K562 (cell line): ENCODE data around the gene CSDE1. TPM values are rescaled to one million over a fixed set of nuclear protein-coding genes. Genes with fewer than 3 reads are reported as not detected.

ENCODE experiments used
- ATF4 ChIP-seq: fragments of 450-650 bp; formaldehyde crosslinking; IDR thresholded peaks from 2 replicates; pipeline ENCODE4 v1.4.0; 2022; ENCODE audit warnings: mild to moderate bottlenecking, moderate library complexity
- CEBPB ChIP-seq: fragments of 450-650 bp; IDR thresholded peaks from 2 replicates; pipeline ENCODE4 v1.6.1; 2016; ENCODE audit warnings: missing genetic modification characterization, missing compliant biosample characterization
- FUS ChIP-seq: fragments of 200-400 bp; formaldehyde crosslinking; optimal IDR thresholded peaks from 2 replicates; pipeline ENCODE3; 2017; ENCODE audit warnings: low read depth, low read length
- GTF2F1 ChIP-seq: IDR thresholded peaks from 2 replicates; pipeline ENCODE4 v1.6.1; 2011; ENCODE audit warnings: low read depth, low read length, improper control_type of control experiment
- KLF6 ChIP-seq: fragments of 250-450 bp; sonication (Bioruptor Pico); IDR thresholded peaks from 2 replicates; pipeline ENCODE4 v1.4.0; 2020; ENCODE audit warnings: mild to moderate bottlenecking, moderate library complexity, borderline replicate concordance
- MAZ ChIP-seq, 2 experiments: fragments of 450-650 bp in 1 of 2; sonication (generic) in 1 of 2; formaldehyde crosslinking; IDR thresholded peaks in 1 of 2; conservative IDR thresholded peaks in 1 of 2; 2 replicates each; pipeline versions ENCODE4 v1.4.0 to v1.5.0; 2020; ENCODE audit warnings: mild to moderate bottlenecking in 1 of 2, missing genetic modification reagents in 1 of 2
- OTX1 ChIP-seq: fragments of 450-650 bp; formaldehyde crosslinking; IDR thresholded peaks from 2 replicates; pipeline ENCODE4 v1.4.0; 2022; ENCODE audit warnings: mild to moderate bottlenecking
- PCBP2 ChIP-seq: fragments of 200-400 bp; formaldehyde crosslinking; IDR thresholded peaks from 2 replicates; pipeline ENCODE4 v1.6.1; 2018; ENCODE audit warnings: low read length, low read depth, mild to moderate bottlenecking, moderate library complexity; ENCODE audit not compliant: poor library complexity, severe bottlenecking
- PHF20 ChIP-seq: fragments of 450-650 bp; IDR thresholded peaks from 2 replicates; pipeline ENCODE4 v1.6.1; 2018; ENCODE audit not compliant: partially characterized antibody
- PHTF2 ChIP-seq: fragments of 250-450 bp; sonication (Bioruptor Pico); IDR thresholded peaks from 2 replicates; pipeline ENCODE4 v1.5.0; 2021; ENCODE audit warnings: mild to moderate bottlenecking
- SRSF3 ChIP-seq: fragments of 200-400 bp; formaldehyde crosslinking; IDR thresholded peaks from 2 replicates; pipeline ENCODE4 v1.6.1; 2016; ENCODE audit warnings: mild to moderate bottlenecking, low read length, moderate library complexity; ENCODE audit not compliant: insufficient read depth
- TAL1 ChIP-seq: fragments of 450-650 bp; IDR thresholded peaks from 2 replicates; pipeline ENCODE4 v1.6.1; 2016; ENCODE audit warnings: mild to moderate bottlenecking
- TRIM24 ChIP-seq, 2 experiments: fragments of 450-650 bp; IDR thresholded peaks; 2 replicates each; pipeline ENCODE4 v1.6.1; 2016
- U2AF1 ChIP-seq: fragments of 200-400 bp; formaldehyde crosslinking; optimal IDR thresholded peaks from 2 replicates; pipeline ENCODE3; 2017; ENCODE audit warnings: mild to moderate bottlenecking, low read depth, low read length, moderate library complexity
- ZBTB7A ChIP-seq: IDR thresholded peaks from 2 replicates; pipeline ENCODE4 v1.6.1; 2011; ENCODE audit warnings: low read depth, mild to moderate bottlenecking, low read length, moderate library complexity, borderline replicate concordance; ENCODE audit not compliant: control insufficient read depth
- ZNF184 ChIP-seq: sonication (generic); formaldehyde crosslinking; IDR thresholded peaks from 2 replicates; pipeline ENCODE4 v1.5.0; 2020; ENCODE audit warnings: missing genetic modification reagents
- ZNF436 ChIP-seq: fragments of 250-450, 450-650 bp; sonication (Bioruptor Pico); formaldehyde crosslinking; IDR thresholded peaks from 2 replicates; pipeline ENCODE4 v1.7.0; 2020; ENCODE audit warnings: mild to moderate bottlenecking
- ZNF740 ChIP-seq, 3 experiments: fragments of 200-800 bp in 1 of 3; sonication (Bioruptor generic) in 1 of 3; sonication (generic) in 1 of 3; formaldehyde crosslinking in 1 of 3; IDR thresholded peaks; 2 replicates each; pipeline versions ENCODE4 v1.6.1 to v1.8.0; 2016 to 2022; ENCODE audit warnings: mild to moderate bottlenecking in 2 of 3, missing compliant biosample characterization in 2 of 3, missing genetic modification characterization in 2 of 3, missing genetic modification reagents in 1 of 3
- polyA plus RNA-seq, 8 experiments: library from polyadenylated mRNA; depleted of rRNA in 4 of 8; stranded (reverse) in 5 of 8; unstranded in 3 of 8; fragments of >200 nt; fragmentation: Nextera tagmentation in 2 of 8; fragmentation: Illumina TruSeq in 1 of 8; extraction: Ambion mirVana in 2 of 8; extraction: Trizol in 1 of 8; gene quantifications; 2 replicates each; pipeline versions ENCODE4 v1.2.1 to v1.2.3, GENCODE V29; 2011 to 2014; ENCODE audit warnings: inconsistent platforms in 1 of 8, missing spikeins in 1 of 8
- total RNA-seq, 7 experiments: library from RNA; depleted of rRNA in 6 of 7; stranded (reverse); fragments of >200 nt in 6 of 7; fragmentation: Illumina TruSeq in 2 of 7; extraction: Trizol in 2 of 7; gene quantifications; 2 replicates each; pipeline versions ENCODE4 v1.2.1 to v1.2.3, GENCODE V29; 2011 to 2021; ENCODE audit warnings: low replicate concordance in 1 of 7
- TF ChIP-seq, protein P1 (sequence below): fragments of 450-650 bp; formaldehyde crosslinking; IDR thresholded peaks from 2 replicates; pipeline ENCODE4 v1.4.0; 2022; ENCODE audit warnings: missing genetic modification characterization
- TF ChIP-seq, protein P2 (sequence below): fragments of 250-450 bp; sonication (Bioruptor Pico); IDR thresholded peaks from 2 replicates; pipeline ENCODE4 v1.4.0; 2020
- TF ChIP-seq, protein P3 (sequence below): fragments of 200-800 bp; sonication (Bioruptor generic); IDR thresholded peaks from 2 replicates; pipeline ENCODE4 v1.6.1; 2017; ENCODE audit warnings: missing genetic modification characterization, missing compliant biosample characterization

Gene CSDE1
- total and polyA plus RNA-seq, 9 of the 15 experiments (the other 6 are each of a cell fraction or from before 2014, with no cell fraction given) = 174 to 538 (median 403) TPM

GRCh38 chr1:114757455-114758255, at the start of gene CSDE1 (continued):
- no peak for TF ChIP-seq PCBP2
- TF ChIP-seq, protein P1, sequence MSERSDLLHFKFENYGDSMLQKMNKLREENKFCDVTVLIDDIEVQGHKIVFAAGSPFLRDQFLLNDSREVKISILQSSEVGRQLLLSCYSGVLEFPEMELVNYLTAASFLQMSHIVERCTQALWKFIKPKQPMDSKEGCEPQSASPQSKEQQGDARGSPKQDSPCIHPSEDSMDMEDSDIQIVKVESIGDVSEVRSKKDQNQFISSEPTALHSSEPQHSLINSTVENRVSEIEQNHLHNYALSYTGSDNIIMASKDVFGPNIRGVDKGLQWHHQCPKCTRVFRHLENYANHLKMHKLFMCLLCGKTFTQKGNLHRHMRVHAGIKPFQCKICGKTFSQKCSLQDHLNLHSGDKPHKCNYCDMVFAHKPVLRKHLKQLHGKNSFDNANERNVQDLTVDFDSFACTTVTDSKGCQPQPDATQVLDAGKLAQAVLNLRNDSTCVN (CRISPR knock-in tag) = peak; percentile 94
- no peak for TF ChIP-seq U2AF1
- peak; percentile 86 for TF ChIP-seq ZNF740 (CRISPR knock-in tag; IDR thresholded peaks at IDR 0.05)
- TF ChIP-seq ZNF740 (tag; IDR thresholded peaks at IDR 0.05) = peak in 1 of 2 experiments; percentile 70; a peak in 1 of 4 replicates
- TF ChIP-seq, protein P2, sequence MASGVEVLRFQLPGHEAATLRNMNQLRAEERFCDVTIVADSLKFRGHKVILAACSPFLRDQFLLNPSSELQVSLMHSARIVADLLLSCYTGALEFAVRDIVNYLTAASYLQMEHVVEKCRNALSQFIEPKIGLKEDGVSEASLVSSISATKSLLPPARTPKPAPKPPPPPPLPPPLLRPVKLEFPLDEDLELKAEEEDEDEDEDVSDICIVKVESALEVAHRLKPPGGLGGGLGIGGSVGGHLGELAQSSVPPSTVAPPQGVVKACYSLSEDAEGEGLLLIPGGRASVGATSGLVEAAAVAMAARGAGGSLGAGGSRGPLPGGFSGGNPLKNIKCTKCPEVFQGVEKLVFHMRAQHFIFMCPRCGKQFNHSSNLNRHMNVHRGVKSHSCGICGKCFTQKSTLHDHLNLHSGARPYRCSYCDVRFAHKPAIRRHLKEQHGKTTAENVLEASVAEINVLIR (CRISPR knock-in tag) = 0 out of 2 replicates have a peak, but pooled peaks have one; percentile 38
- TF ChIP-seq ZBTB7A = peak; percentile 65; the same call in 1 of the 2 replicates
- no peak for TF ChIP-seq ATF4
- TF ChIP-seq KLF6 (CRISPR knock-in tag) = 0 out of 2 replicates have a peak, but pooled peaks have one; percentile 19
- TF ChIP-seq OTX1 (CRISPR knock-in tag) = no peak; the same call in 1 of the 2 replicates
- TF ChIP-seq PHF20 = peak; percentile 61
- no peak; the same call in 1 of the 2 replicates for TF ChIP-seq TAL1
- peak; percentile 82 to 91; a peak in 3 of 4 replicates for TF ChIP-seq MAZ (CRISPR knock-in tag; conservative IDR thresholded peaks at IDR 0.05 in 1 of 2, IDR thresholded peaks at IDR 0.05 in 1 of 2)
- TF ChIP-seq PHTF2 (CRISPR knock-in tag) = peak; percentile 46; the same call in 1 of the 2 replicates
- TF ChIP-seq SRSF3 = peak; percentile 96
- TF ChIP-seq, protein P3, sequence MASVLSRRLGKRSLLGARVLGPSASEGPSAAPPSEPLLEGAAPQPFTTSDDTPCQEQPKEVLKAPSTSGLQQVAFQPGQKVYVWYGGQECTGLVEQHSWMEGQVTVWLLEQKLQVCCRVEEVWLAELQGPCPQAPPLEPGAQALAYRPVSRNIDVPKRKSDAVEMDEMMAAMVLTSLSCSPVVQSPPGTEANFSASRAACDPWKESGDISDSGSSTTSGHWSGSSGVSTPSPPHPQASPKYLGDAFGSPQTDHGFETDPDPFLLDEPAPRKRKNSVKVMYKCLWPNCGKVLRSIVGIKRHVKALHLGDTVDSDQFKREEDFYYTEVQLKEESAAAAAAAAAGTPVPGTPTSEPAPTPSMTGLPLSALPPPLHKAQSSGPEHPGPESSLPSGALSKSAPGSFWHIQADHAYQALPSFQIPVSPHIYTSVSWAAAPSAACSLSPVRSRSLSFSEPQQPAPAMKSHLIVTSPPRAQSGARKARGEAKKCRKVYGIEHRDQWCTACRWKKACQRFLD = 0 out of 2 replicates have a peak, but pooled peaks have one; percentile 15
- peak; percentile 29; the same call in 1 of the 2 replicates for TF ChIP-seq CEBPB (tag)
- peak; percentile 61 to 70 for TF ChIP-seq TRIM24 (IDR thresholded peaks at IDR 0.05)
- TF ChIP-seq ZNF436 = 0 out of 2 replicates have a peak, but pooled peaks have one; percentile 36
- peak; percentile 93 for TF ChIP-seq GTF2F1
- TF ChIP-seq ZNF184 (CRISPR knock-in tag) = no peak
- TF ChIP-seq FUS = no peak
